IMR-90 (cell line): ENCODE data around the gene MYLK4. TPM values are rescaled to one million over a fixed set of nuclear protein-coding genes. Genes with fewer than 3 reads are reported as not detected.

Source experiments
- ATAC-seq: fragments of 200-7000 bp; cut with Tn5 transposase; 2 replicates; pipeline ENCODE4 v1.9.1; 2020; ENCODE audit warnings: low read depth, mild to moderate bottlenecking, moderate library complexity
- BruUV-seq: library from RNA; stranded (reverse); fragments of 400-500 nt; replicated peaks from 2 replicates; lab custom pipeline; 2021; lab: Mats Ljungman, UMichigan
- CTCF ChIA-PET: fragments of 300-600 bp; formaldehyde crosslinking; extraction: SDS; loops from one replicate; lab custom pipeline; 2021; ENCODE audit warnings: antibody characterized with exemption; lab: Yijun Ruan, JAX
- POLR2A ChIA-PET: fragments of 300-600 bp; sonication (Branson Sonifier 250); formaldehyde crosslinking; loops from one replicate; lab custom pipeline; 2022; ENCODE audit warnings: antibody characterized with exemption; ENCODE audit not compliant: unreplicated experiment; lab: Charles Lee
- DNase-seq: peaks from one replicate; pipeline ENCODE4 v3.0.0; 2013
- H2AFZ ChIP-seq: replicated peaks from 2 replicates; pipeline ENCODE3; 2013; ENCODE audit warnings: low read length, mild to moderate bottlenecking; ENCODE audit not compliant: poor library complexity
- H2AK5ac ChIP-seq: 2 replicates; pipeline ENCODE4 v1.6.1; 2013; ENCODE audit warnings: low read depth, low read length, inconsistent platforms
- H2AK9ac ChIP-seq: replicated peaks from 2 replicates; pipeline ENCODE3; 2013; ENCODE audit warnings: mild to moderate bottlenecking, low read depth, low read length, moderate library complexity; ENCODE audit not compliant: poor library complexity
- H2BK120ac ChIP-seq: 2 replicates; pipeline ENCODE4 v1.6.1; 2013; ENCODE audit warnings: low read depth, low read length, inconsistent platforms
- H2BK15ac ChIP-seq: 3 replicates; pipeline ENCODE4 v1.6.1; 2013; ENCODE audit warnings: low read depth, low read length, inconsistent platforms
- H2BK20ac ChIP-seq: 2 replicates; pipeline ENCODE4 v1.6.1; 2013; ENCODE audit warnings: low read depth, mild to moderate bottlenecking, inconsistent platforms, low read length, moderate library complexity
- H2BK5ac ChIP-seq: 2 replicates; pipeline ENCODE4 v1.6.1; 2013; ENCODE audit warnings: mild to moderate bottlenecking, low read depth, low read length, inconsistent platforms; ENCODE audit not compliant: poor library complexity, severe bottlenecking
- H3K14ac ChIP-seq: replicated peaks from 2 replicates; pipeline ENCODE4 v1.6.1; 2013; ENCODE audit warnings: low read depth, low read length, inconsistent platforms
- H3K18ac ChIP-seq: 2 replicates; pipeline ENCODE4 v1.6.1; 2013; ENCODE audit warnings: low read depth, low read length, control low read depth
- H3K23ac ChIP-seq: 2 replicates; pipeline ENCODE4 v1.6.1; 2013; ENCODE audit warnings: low read depth, low read length, inconsistent platforms
- H3K27ac ChIP-seq: 2 replicates; pipeline ENCODE4 v1.5.1; 2013; ENCODE audit warnings: mild to moderate bottlenecking, control low read depth, low read length; ENCODE audit not compliant: insufficient read depth
- H3K27me3 ChIP-seq: 2 replicates; pipeline ENCODE4 v1.6.1; 2013; ENCODE audit warnings: low read length; ENCODE audit not compliant: control insufficient read depth, insufficient read depth
- H3K36me3 ChIP-seq: 2 replicates; pipeline ENCODE4 v1.6.1; 2013; ENCODE audit warnings: low read length, mixed read lengths; ENCODE audit not compliant: control insufficient read depth, insufficient read depth
- H3K4ac ChIP-seq: 2 replicates; pipeline ENCODE4 v1.6.1; 2013; ENCODE audit warnings: low read depth, low read length, inconsistent platforms
- H3K4me1 ChIP-seq: 2 replicates; pipeline ENCODE4 v1.6.1; 2013; ENCODE audit warnings: low read length, mixed read lengths; ENCODE audit not compliant: control insufficient read depth, insufficient read depth
- H3K4me2 ChIP-seq: 2 replicates; pipeline ENCODE4 v1.6.1; 2013; ENCODE audit warnings: low read depth, mild to moderate bottlenecking, control low read depth, low read length, moderate library complexity
- H3K4me3 ChIP-seq: 2 replicates; pipeline ENCODE4 v1.5.1; 2013; ENCODE audit warnings: low read depth, mild to moderate bottlenecking, control low read depth, low read length, moderate library complexity; ENCODE audit not compliant: insufficient read depth
- H3K56ac ChIP-seq: 2 replicates; pipeline ENCODE4 v1.6.1; 2013; ENCODE audit warnings: low read length, inconsistent platforms; ENCODE audit not compliant: insufficient read depth; ENCODE audit errors: extremely low read depth
- H3K79me1 ChIP-seq, 2 experiments: 2 replicates each; pipeline ENCODE4 v1.6.1; 2013; ENCODE audit warnings: low read length in 2 of 2, inconsistent platforms in 1 of 2, low read depth in 1 of 2
- H3K9ac ChIP-seq: 2 replicates; pipeline ENCODE4 v1.6.1; 2013; ENCODE audit warnings: low read depth, low read length, control low read depth
- H3K9me1 ChIP-seq: 2 replicates; pipeline ENCODE4 v1.6.1; 2013; ENCODE audit warnings: low read length, inconsistent platforms; ENCODE audit not compliant: insufficient read depth
- H3K9me3 ChIP-seq: 2 replicates; pipeline ENCODE4 v1.6.1; 2013; ENCODE audit warnings: low read length; ENCODE audit not compliant: control insufficient read depth, insufficient read depth
- H4K20me1 ChIP-seq: 2 replicates; pipeline ENCODE4 v1.6.1; 2013; ENCODE audit warnings: low read length, inconsistent platforms; ENCODE audit not compliant: insufficient read depth
- H4K5ac ChIP-seq: 2 replicates; pipeline ENCODE4 v1.6.1; 2013; ENCODE audit warnings: mild to moderate bottlenecking, low read depth, low read length, control low read depth
- H4K8ac ChIP-seq, 2 experiments: 2 replicates each; pipeline ENCODE4 v1.6.1; 2013; ENCODE audit warnings: low read depth in 2 of 2, low read length in 2 of 2, control low read depth in 1 of 2, inconsistent platforms in 1 of 2
- H4K91ac ChIP-seq: 2 replicates; pipeline ENCODE4 v1.6.1; 2013; ENCODE audit warnings: low read depth, low read length, inconsistent platforms; ENCODE audit not compliant: insufficient read depth
- BHLHE40 ChIP-seq: fragments of 150-350 bp; IDR thresholded peaks from 2 replicates; pipeline ENCODE4 v1.6.1; 2016; ENCODE audit warnings: mild to moderate bottlenecking, low read depth, low read length
- CHD1 ChIP-seq: IDR thresholded peaks from 2 replicates; pipeline ENCODE4 v1.6.1; 2012; ENCODE audit warnings: low read depth, low read length, improper control_type of control experiment
- MAFK ChIP-seq: IDR thresholded peaks from 2 replicates; pipeline ENCODE4 v1.6.1; 2012; ENCODE audit warnings: low read depth, low read length, improper control_type of control experiment
- MAZ ChIP-seq: IDR thresholded peaks from 2 replicates; pipeline ENCODE4 v1.6.1; 2012; ENCODE audit warnings: low read depth, mild to moderate bottlenecking, low read length, improper control_type of control experiment, moderate library complexity, borderline replicate concordance
- MXI1 ChIP-seq: IDR thresholded peaks from 2 replicates; pipeline ENCODE4 v1.6.1; 2012; ENCODE audit warnings: low read depth, mild to moderate bottlenecking, low read length, moderate library complexity, borderline replicate concordance
- NFE2L2 ChIP-seq: fragments of 150-350 bp; IDR thresholded peaks from 2 replicates; pipeline ENCODE4 v1.6.1; 2016; ENCODE audit warnings: low read depth, mild to moderate bottlenecking, low read length
- POLR2A ChIP-seq: IDR thresholded peaks from 2 replicates; pipeline ENCODE4 v1.6.1; 2012; ENCODE audit warnings: mild to moderate bottlenecking, low read depth, low read length
- RAD21 ChIP-seq: IDR thresholded peaks from 2 replicates; pipeline ENCODE4 v1.6.1; 2012; ENCODE audit warnings: low read length, improper control_type of control experiment
- RFX5 ChIP-seq: IDR thresholded peaks from 2 replicates; pipeline ENCODE4 v1.8.0; 2012; ENCODE audit warnings: low read depth, mild to moderate bottlenecking, low read length, moderate library complexity
- SMC3 ChIP-seq: fragments of 150-350 bp; IDR thresholded peaks from 2 replicates; pipeline ENCODE4 v1.6.1; 2016; ENCODE audit warnings: low read depth, mild to moderate bottlenecking, antibody characterized with exemption, low read length, moderate library complexity
- WGBS, 2 experiments: methylation state at CpG; one replicate each; pipeline versions ENCODE4 v1.1.5 to v1.1.7; 2013; ENCODE audit warnings: missing lambda C conversion rate in 2 of 2; ENCODE audit not compliant: insufficient read length in 1 of 2; ENCODE audit errors: extremely low coverage in 2 of 2; 5-methylcytosine and 5-hydroxymethylcytosine counted together
- dilution Hi-C: fragments of 300-500 bp; cut with HindIII; formaldehyde crosslinking; loops from one replicate; pipeline ENCODE4 v1.14.3; 2018; ENCODE audit warnings: low sequenced_read_pairs; ENCODE audit not compliant: unreplicated experiment
- in situ Hi-C: fragments of 300-500 bp; cut with MboI; formaldehyde crosslinking; loops from 3 replicates; pipeline ENCODE4 v1.14.3; 2019; ENCODE audit warnings: low sequenced_read_pairs, inconsistent platforms, mixed read lengths
- intact Hi-C: fragments of 100-400 bp; cut with micrococcal nuclease; formaldehyde crosslinking; loops from 2 replicates; pipeline ENCODE4 v1.10.0; 2022
- polyA plus RNA-seq, 3 experiments: library from polyadenylated mRNA; depleted of rRNA; stranded (reverse); fragments of >200 nt; gene quantifications; 2 replicates each; pipeline ENCODE4 v1.2.3, GENCODE V29; 2012; ENCODE audit warnings: low replicate concordance in 1 of 3
- total RNA-seq: library from RNA; depleted of rRNA; stranded (reverse); fragments of >200 nt; gene quantifications from 2 replicates; pipeline ENCODE4 v1.2.3, GENCODE V29; 2012
- TF ChIP-seq, protein P1 (sequence below): fragments of 150-350 bp; IDR thresholded peaks from 2 replicates; pipeline ENCODE4 v1.6.1; 2017; ENCODE audit warnings: mild to moderate bottlenecking, antibody characterized with exemption, low read length, low read depth
- TF ChIP-seq, protein P2 (sequence below): fragments of 150-350 bp; IDR thresholded peaks from 2 replicates; pipeline ENCODE4 v1.6.1; 2016; ENCODE audit warnings: low read depth, mild to moderate bottlenecking, low read length, moderate library complexity, borderline replicate concordance
- TF ChIP-seq, protein P3 (sequence below): conservative IDR thresholded peaks from 2 replicates; pipeline ENCODE4 v1.5.1; 2012; ENCODE audit warnings: mild to moderate bottlenecking, low read depth, low read length, improper control_type of control experiment

MYLK4 gene
- total and polyA plus RNA-seq, 2 of the 4 experiments (the other 2 are of a cell fraction): under 0.01 to 0.07 TPM

DNA sequence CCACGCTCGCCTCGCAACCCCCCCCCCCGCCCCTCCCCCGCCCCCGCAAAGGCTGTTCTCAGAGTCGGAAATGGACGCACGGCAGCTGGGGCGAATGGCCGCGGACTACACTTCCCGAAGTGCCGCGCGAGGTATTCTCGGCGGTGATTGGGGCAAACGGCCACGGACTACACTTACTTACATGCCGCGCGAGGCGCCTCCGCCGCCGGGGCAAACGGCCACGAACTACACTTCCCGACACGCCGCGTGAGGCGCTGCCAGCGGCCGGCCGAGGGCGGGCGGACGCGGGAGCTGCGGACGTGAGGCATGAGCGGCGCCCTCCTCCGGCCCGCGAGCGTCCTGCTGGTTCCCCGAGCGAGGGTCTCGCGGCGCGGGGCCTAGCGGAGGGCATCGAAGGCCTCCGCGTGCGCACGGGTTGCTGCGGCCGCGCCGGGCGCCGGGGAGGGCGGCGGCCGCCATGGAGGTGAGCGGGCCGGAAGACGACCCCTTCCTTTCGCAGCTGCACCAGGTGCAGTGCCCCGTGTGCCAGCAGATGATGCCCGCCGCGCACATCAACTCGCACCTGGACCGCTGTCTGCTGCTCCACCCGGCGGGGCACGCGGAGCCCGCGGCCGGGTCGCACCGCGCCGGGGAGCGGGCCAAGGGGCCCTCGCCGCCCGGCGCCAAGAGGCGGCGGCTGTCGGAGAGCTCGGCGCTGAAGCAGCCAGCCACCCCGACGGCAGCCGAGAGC lies 14.6 kb upstream of the MYLK4 start, which contains the start of gene WRNIP1:
WRNIP1 (plus strand) TSS at position 228 of the 730 bp plus-strand sequence; CDS start at position 458, 230 bp downstream.
- Histone ChIP-seq H4K8ac (peak within 1 kb of the TSS; percentile 82 to 96), H3K9me1 (peaks cover 17% of the 10 kb centered on the region), H3K4me2 (peak within 1 kb of the TSS; percentile 95), H2BK20ac (no peak within 1 kb of the TSS), H3K18ac (peak within 1 kb of the TSS; percentile 62), H3K36me3 (peaks cover 4% of the 10 kb centered on the region), H2AFZ (peak within 1 kb of the TSS; percentile 95), H3K27me3 (no peaks in the 10 kb centered on the region), H3K56ac (peak within 1 kb of the TSS; percentile 85), H2AK5ac (peak within 1 kb of the TSS; percentile 70; the same call in 1 of the 2 replicates), H3K9me3 (no peaks in the 10 kb centered on the region), H3K9ac (peak within 1 kb of the TSS; percentile 84), H4K20me1 (peaks cover 35% of the 10 kb centered on the region), H2BK15ac (no peak within 1 kb of the TSS), H4K5ac (peak within 1 kb of the TSS; percentile 84), H2BK5ac (peak within 1 kb of the TSS; percentile 88), H2AK9ac (peak within 1 kb of the TSS; percentile 94), H3K14ac (peak within 1 kb of the TSS; percentile 83), H3K4me3 (peak within 1 kb of the TSS; percentile 79), H3K23ac (peak within 1 kb of the TSS; percentile 95), H3K79me1 (peaks cover 2 to 35% of the 10 kb centered on the region in 2 experiments; a peak in 3 of 4 replicates), H3K27ac (peak within 1 kb of the TSS; percentile 86), H2BK120ac (peak within 1 kb of the TSS; percentile 43; the same call in 1 of the 2 replicates), H3K4me1 (peaks cover 18% of the 10 kb centered on the region), H4K91ac (peak within 1 kb of the TSS; percentile 64), H3K4ac (peak within 1 kb of the TSS; percentile 73)
- ChIA-PET POLR2A (interaction anchor here (0.6 to 1.2 kb wide), 3 partner anchors 60 to 1872 kb away, joined by 3 to 7 read pairs (median 3); partner anchors contain the start of gene RIPK1), CTCF (interaction anchor here (1.3 to 2.4 kb wide), 2 partner anchors 26 to 27 kb away, joined by 5 to 10 read pairs; no protein-coding TSS in a partner anchor)
- DNase-seq: peak; percentile 99
- intact Hi-C loops (loop anchor here (2.0 to 10.0 kb wide), 2 partner anchors 27 to 219 kb away; no protein-coding TSS in a partner anchor), dilution Hi-C loops (no loop called here), in situ Hi-C loops (no loop called here)
- BruUV-seq: no TSS peak
- 0% methylated on average over 64 of the region's 104 CpGs; no CpG with 5 or more reads in 1 of the 2 experiments for WGBS, 2 experiments
- peak; percentile 91 for ATAC-seq
- TF ChIP-seq POLR2A: peak; percentile 46
- TF ChIP-seq NFE2L2: no peak
- peak; percentile 33 for TF ChIP-seq SMC3
- peak; percentile 24; the same call in 1 of the 2 replicates for TF ChIP-seq RAD21
- TF ChIP-seq CHD1: no peak
- TF ChIP-seq, protein P1, sequence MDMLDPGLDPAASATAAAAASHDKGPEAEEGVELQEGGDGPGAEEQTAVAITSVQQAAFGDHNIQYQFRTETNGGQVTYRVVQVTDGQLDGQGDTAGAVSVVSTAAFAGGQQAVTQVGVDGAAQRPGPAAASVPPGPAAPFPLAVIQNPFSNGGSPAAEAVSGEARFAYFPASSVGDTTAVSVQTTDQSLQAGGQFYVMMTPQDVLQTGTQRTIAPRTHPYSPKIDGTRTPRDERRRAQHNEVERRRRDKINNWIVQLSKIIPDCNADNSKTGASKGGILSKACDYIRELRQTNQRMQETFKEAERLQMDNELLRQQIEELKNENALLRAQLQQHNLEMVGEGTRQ: peak; percentile 55
- TF ChIP-seq BHLHE40: peak; percentile 12; the same call in 1 of the 2 replicates
- no peak for TF ChIP-seq RFX5
- TF ChIP-seq, protein P2, sequence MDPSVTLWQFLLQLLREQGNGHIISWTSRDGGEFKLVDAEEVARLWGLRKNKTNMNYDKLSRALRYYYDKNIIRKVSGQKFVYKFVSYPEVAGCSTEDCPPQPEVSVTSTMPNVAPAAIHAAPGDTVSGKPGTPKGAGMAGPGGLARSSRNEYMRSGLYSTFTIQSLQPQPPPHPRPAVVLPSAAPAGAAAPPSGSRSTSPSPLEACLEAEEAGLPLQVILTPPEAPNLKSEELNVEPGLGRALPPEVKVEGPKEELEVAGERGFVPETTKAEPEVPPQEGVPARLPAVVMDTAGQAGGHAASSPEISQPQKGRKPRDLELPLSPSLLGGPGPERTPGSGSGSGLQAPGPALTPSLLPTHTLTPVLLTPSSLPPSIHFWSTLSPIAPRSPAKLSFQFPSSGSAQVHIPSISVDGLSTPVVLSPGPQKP: no peak
- peak; percentile 80; the same call in 1 of the 2 replicates for TF ChIP-seq MAZ
- TF ChIP-seq MAFK: no peak
- peak; percentile 55; the same call in 1 of the 2 replicates for TF ChIP-seq MXI1
- TF ChIP-seq, protein P3, sequence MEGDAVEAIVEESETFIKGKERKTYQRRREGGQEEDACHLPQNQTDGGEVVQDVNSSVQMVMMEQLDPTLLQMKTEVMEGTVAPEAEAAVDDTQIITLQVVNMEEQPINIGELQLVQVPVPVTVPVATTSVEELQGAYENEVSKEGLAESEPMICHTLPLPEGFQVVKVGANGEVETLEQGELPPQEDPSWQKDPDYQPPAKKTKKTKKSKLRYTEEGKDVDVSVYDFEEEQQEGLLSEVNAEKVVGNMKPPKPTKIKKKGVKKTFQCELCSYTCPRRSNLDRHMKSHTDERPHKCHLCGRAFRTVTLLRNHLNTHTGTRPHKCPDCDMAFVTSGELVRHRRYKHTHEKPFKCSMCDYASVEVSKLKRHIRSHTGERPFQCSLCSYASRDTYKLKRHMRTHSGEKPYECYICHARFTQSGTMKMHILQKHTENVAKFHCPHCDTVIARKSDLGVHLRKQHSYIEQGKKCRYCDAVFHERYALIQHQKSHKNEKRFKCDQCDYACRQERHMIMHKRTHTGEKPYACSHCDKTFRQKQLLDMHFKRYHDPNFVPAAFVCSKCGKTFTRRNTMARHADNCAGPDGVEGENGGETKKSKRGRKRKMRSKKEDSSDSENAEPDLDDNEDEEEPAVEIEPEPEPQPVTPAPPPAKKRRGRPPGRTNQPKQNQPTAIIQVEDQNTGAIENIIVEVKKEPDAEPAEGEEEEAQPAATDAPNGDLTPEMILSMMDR: peak; percentile 86
